SK-N-MC (cell line): ENCODE data around the gene SERINC1.

Experiments
- DNase-seq: peaks from one replicate; pipeline ENCODE4 v3.0.0-alpha.2; 2011; ENCODE audit warnings: low read depth, low spot score
- H3K27ac ChIP-seq: fragments of 200-600 bp; sonication (generic); 2 replicates; pipeline ENCODE4 v1.5.1; 2016; ENCODE audit warnings: mixed run types
- H3K36me3 ChIP-seq: fragments of 200-600 bp; sonication (generic); 2 replicates; pipeline ENCODE4 v1.6.1; 2017; ENCODE audit warnings: antibody characterized with exemption, low read length, mixed read lengths; ENCODE audit not compliant: insufficient read depth
- H3K4me3 ChIP-seq: fragments of 200-600 bp; sonication (generic); 2 replicates; pipeline ENCODE4 v1.5.1; 2016
- H3K9ac ChIP-seq: fragments of 200-600 bp; sonication (generic); 2 replicates; pipeline ENCODE4 v1.8.0; 2017; ENCODE audit warnings: mixed run types, mixed read lengths; ENCODE audit not compliant: insufficient read length
- H3K9me3 ChIP-seq: fragments of 200-600 bp; sonication (generic); 2 replicates; pipeline ENCODE4 v1.6.1; 2017; ENCODE audit warnings: low read depth, mild to moderate bottlenecking, antibody characterized with exemption, low read length, moderate library complexity, mixed read lengths
- EZH2 ChIP-seq: fragments of 200-600 bp; sonication (generic); IDR thresholded peaks from one replicate; pipeline ENCODE4 v1.6.1; 2017; ENCODE audit warnings: antibody characterized with exemption
- FOXP2 ChIP-seq: optimal IDR thresholded peaks from 2 replicates; pipeline ENCODE3; 2011; ENCODE audit warnings: mild to moderate bottlenecking, moderate library complexity; ENCODE audit not compliant: insufficient read depth; ENCODE audit errors: extremely low read length, control extremely low read depth
- POLR2AphosphoS5 ChIP-seq: IDR thresholded peaks from 2 replicates; pipeline ENCODE4 v1.6.1; 2012; ENCODE audit warnings: mild to moderate bottlenecking, low read depth, low read length, borderline replicate concordance

Gene SERINC1

GRCh38 chr6:122454673-122455072 lies 16.9 kb downstream of the SERINC1 start:
- no peak for DNase-seq
- H3K36me3 ChIP-seq: peaks cover 76% of the 10 kb centered on the region

DNA sequence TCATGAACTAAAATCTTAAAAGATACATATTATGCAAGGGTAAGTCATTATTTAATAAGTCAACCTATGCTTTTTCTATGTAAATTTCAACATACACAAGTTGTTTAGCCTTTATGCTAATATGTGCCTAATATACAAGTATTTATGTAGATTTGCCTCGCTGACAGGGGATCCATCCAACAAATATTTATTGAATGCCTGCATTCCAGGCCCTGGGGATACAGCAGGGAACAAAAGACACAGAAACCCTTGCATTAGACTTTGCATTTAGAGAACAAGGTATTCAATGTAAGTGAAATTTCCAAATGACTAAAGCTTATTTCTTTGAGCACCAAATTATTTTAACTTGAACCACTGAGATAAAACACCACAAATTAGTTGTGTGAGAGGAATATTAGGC lies 19.1 kb downstream of the SERINC1 start:
- no peak for DNase-seq
- TF ChIP-seq FOXP2 (no peak), EZH2 (no peak), POLR2AphosphoS5 (no peak)
- Histone ChIP-seq H3K36me3 (peaks cover 97% of the 10 kb centered on the region), H3K9me3 (no peaks in the 10 kb centered on the region), H3K27ac (peak overlapping the region; percentile 61; the same call in 1 of the 2 replicates), H3K9ac (no peak overlapping the region), H3K4me3 (no peak overlapping the region)

More at GRCh38 chr6:122454673-122455072, 16.9 kb downstream of the SERINC1 start:
- Histone ChIP-seq H3K9me3 (no peaks in the 10 kb centered on the region), H3K27ac (no peak overlapping the region), H3K9ac (no peak overlapping the region), H3K4me3 (no peak overlapping the region)
- TF ChIP-seq FOXP2: no peak
- no peak for TF ChIP-seq EZH2
- TF ChIP-seq POLR2AphosphoS5: no peak

- no peak overlapping the region for H3K4me3 ChIP-seq
- peaks cover 92% of the 10 kb centered on the region for H3K36me3 ChIP-seq
- H3K27ac ChIP-seq: peak overlapping the region; percentile 12; the same call in 1 of the 2 replicates
- TF ChIP-seq FOXP2: no peak
- no peak for TF ChIP-seq EZH2
- no peak for DNase-seq
- no peaks in the 10 kb centered on the region for H3K9me3 ChIP-seq
- H3K9ac ChIP-seq: no peak overlapping the region
Measured at GRCh38 chr6:122449069-122449468, 22.5 kb downstream of the SERINC1 start.

- no peak for DNase-seq
- Histone ChIP-seq H3K9me3 (0 out of 2 replicates have a peak, but pooled peaks cover 2% of the 10 kb centered on the region), H3K27ac (peak overlapping the region; percentile 87; the same call in 1 of the 2 replicates), H3K4me3 (no peak overlapping the region), H3K9ac (no peak overlapping the region), H3K36me3 (peaks cover 89% of the 10 kb centered on the region)
- no peak for TF ChIP-seq POLR2AphosphoS5
- no peak for TF ChIP-seq FOXP2
- no peak for TF ChIP-seq EZH2
Measured at GRCh38 chr6:122445274-122445673, 26.3 kb downstream of the SERINC1 start.

DNA sequence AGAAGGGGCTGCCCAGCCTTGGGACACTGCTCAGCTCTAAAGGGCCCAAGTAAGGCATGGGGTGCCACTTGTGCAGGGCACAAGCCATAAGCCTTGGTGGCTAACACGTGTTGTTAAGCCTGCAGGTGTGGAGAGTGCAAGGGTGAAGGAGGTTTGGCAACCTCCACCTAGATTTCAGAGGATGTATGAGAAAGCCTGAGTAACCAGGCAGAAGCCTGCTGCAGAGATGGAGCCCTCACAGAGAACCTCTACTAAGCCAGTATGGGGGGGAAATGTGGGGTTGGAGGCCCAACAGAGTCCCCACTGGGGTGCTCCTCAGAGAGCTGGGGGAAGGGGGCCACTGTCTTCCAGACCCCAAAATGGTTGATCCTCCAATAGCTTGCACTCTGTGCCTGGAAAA lies 32.6 kb downstream of the SERINC1 start:
- Histone ChIP-seq H3K9ac (no peak overlapping the region), H3K9me3 (peaks cover 26% of the 10 kb centered on the region), H3K4me3 (no peak overlapping the region), H3K36me3 (peaks cover 89% of the 10 kb centered on the region), H3K27ac (no peak overlapping the region)
- DNase-seq: no peak
- no peak for TF ChIP-seq FOXP2
- no peak for TF ChIP-seq EZH2
- no peak; the same call in none of the 2 replicates for TF ChIP-seq POLR2AphosphoS5

DNA sequence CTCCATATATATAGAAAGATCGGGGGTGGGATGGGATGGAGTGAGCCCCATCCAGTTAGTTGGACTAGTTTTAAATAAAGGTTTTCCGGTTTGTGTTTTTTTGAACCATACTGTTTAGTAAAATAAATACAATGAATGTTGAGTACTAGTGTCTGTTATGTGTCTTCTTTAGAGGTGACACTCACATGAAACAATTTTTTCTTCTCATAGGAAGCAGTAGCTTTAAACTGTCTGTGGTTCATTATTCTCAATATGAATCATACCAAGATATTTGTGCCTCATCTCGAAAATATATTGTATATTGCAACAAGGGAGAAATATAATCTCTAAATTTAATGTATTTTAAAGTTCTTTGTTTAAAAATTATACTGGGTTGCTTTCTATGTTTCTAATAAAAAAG lies 38.8 kb downstream of the SERINC1 start:
- peaks cover 9% of the 10 kb centered on the region; the same call in 1 of the 2 replicates for H3K9me3 ChIP-seq
- H3K27ac ChIP-seq: no peak overlapping the region
- H3K9ac ChIP-seq: no peak overlapping the region
- DNase-seq: no peak
- peaks cover 85% of the 10 kb centered on the region for H3K36me3 ChIP-seq
- TF ChIP-seq POLR2AphosphoS5 (no peak), FOXP2 (no peak)
- no peak overlapping the region for H3K4me3 ChIP-seq

GRCh38 chr6:122431780-122432179 lies 39.8 kb downstream of the SERINC1 start:
- no peak for DNase-seq
- Histone ChIP-seq H3K9me3 (peaks cover 2% of the 10 kb centered on the region; the same call in 1 of the 2 replicates), H3K36me3 (peaks cover 84% of the 10 kb centered on the region), H3K4me3 (no peak overlapping the region), H3K27ac (no peak overlapping the region), H3K9ac (no peak overlapping the region)
- TF ChIP-seq POLR2AphosphoS5 (no peak), FOXP2 (no peak), EZH2 (no peak)

GRCh38 chr6:122429323-122429722 lies 42.3 kb downstream of the SERINC1 start:
- no peak for DNase-seq

DNA sequence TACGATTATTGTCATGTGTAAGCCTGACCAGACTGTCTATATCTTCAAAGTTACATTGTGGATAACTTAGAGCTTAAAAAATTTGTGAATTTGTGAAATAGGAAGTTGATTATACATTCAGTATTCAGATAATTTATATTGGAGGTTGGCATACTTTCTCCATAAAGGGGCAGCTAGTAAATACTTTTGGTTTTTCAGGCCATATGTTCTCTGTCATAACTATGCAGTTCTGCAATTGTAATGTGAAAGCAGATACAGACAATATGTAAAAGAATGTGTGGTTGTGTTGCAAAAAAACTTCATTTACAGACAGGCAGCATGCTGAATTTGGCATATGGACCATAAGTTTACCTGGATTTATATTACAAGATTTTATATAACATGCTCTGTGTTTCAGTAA lies 42.8 kb downstream of the SERINC1 start:
- H3K27ac ChIP-seq: peak overlapping the region; percentile 61; the same call in 1 of the 2 replicates
- H3K9me3 ChIP-seq: no peaks in the 10 kb centered on the region; the same call in 1 of the 2 replicates
- peaks cover 90% of the 10 kb centered on the region for H3K36me3 ChIP-seq
- no peak for DNase-seq
- TF ChIP-seq FOXP2: no peak
- no peak for TF ChIP-seq EZH2
- no peak for TF ChIP-seq POLR2AphosphoS5
- no peak overlapping the region for H3K9ac ChIP-seq
- H3K4me3 ChIP-seq: no peak overlapping the region

More at GRCh38 chr6:122429323-122429722, 42.3 kb downstream of the SERINC1 start:
- no peak for TF ChIP-seq FOXP2
- TF ChIP-seq EZH2: no peak
- no peak for TF ChIP-seq POLR2AphosphoS5
- no peak overlapping the region for H3K4me3 ChIP-seq
- peaks cover 90% of the 10 kb centered on the region for H3K36me3 ChIP-seq
- no peaks in the 10 kb centered on the region; the same call in 1 of the 2 replicates for H3K9me3 ChIP-seq
- H3K9ac ChIP-seq: no peak overlapping the region
- 0 out of 2 replicates have a peak overlapping the region, but pooled peaks have one; percentile 7 for H3K27ac ChIP-seq
